NCI-H2107 treated with DMSO at 0.1 percent for 48 hours (cell line): Measurements from ENCODE around the gene ITPKB.
"Not testable (repeated sequence)": the region's sequence is repeated elsewhere in the genome, so short reads cannot be mapped to it uniquely, and the experiment has no call there.

Experiments used
- DNase-seq: peaks from one replicate; lab custom pipeline; 2025; ENCODE audit not compliant: unreplicated experiment; lab: John Stamatoyannopoulos, UW

The ITPKB gene

GRCh38 chr1:226738995-226739695, at the start of gene ITPKB:
TSS of gene ITPKB (minus strand) at chr1:226739282. CDS start at chr1:226737458, 1,824 bp downstream.
- DNase-seq: no peak

DNA sequence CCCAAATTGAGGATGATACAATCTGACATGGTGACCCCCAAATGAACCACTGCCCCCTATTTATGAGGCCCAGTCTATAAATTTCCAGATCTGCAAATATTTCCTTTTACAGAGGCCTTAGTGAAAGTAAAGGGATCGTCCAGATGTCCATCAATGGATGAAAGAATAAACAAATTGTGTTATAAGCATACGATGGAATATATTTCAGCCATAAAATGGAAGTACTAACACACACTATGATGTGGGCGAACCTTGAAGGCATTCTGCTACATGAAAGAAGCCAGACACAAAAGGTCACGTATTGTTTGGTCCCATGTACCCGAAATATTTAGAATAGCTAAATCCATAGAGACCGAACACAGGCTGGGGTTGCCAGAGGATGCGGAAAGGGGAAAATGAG, 48.6 kb upstream of the ITPKB start:
- no peak for DNase-seq

DNA sequence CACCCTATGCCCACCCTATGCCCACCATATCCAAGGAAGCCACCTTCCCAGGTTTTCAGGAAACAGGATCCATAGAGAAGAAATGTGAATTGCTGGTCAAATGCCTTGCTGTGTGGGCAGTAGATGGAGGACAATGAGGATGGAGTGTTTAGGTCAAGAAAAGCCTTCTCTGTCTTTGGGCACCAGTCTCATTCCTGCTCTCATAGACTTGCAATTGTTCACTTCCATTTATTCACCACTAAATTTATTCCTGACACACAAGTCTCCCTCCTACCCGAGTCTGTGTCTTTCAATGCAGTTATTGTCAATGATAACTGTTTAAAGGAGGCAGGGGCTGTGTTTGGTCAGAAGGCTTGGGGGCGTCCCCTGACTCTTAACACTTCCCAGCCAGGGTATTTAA, 48.0 kb upstream of the ITPKB start:
- DNase-seq: no peak

DNA sequence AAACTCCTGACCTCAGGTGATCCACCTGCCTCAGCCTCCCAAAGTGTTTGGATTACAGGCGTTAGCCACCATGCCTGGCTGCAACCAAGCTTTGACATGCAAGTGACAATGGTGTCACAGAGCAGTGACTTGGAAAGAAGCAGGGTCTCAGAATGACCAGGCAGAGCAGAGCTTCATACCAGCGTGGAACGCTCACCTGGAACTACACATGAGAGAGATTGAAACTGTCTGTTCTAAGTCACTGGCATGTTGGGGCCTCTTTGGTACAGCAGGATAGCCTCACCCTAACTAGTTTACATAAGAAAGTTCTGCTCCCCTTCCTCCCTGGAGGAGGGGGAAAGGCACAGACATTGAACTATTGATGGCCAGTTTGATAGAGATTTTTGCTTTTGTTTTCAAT, 47.5 kb upstream of the ITPKB start:
- no peak for DNase-seq

- no peak for DNase-seq
Observed at GRCh38 chr1:226785805-226786204, 46.7 kb upstream of the ITPKB start.

GRCh38 chr1:226784081-226785049, 45.3 kb upstream of the ITPKB start:
- DNase-seq: peak; percentile 30

GRCh38 chr1:226782845-226783601, 43.9 kb upstream of the ITPKB start:
- DNase-seq: no peak

DNA sequence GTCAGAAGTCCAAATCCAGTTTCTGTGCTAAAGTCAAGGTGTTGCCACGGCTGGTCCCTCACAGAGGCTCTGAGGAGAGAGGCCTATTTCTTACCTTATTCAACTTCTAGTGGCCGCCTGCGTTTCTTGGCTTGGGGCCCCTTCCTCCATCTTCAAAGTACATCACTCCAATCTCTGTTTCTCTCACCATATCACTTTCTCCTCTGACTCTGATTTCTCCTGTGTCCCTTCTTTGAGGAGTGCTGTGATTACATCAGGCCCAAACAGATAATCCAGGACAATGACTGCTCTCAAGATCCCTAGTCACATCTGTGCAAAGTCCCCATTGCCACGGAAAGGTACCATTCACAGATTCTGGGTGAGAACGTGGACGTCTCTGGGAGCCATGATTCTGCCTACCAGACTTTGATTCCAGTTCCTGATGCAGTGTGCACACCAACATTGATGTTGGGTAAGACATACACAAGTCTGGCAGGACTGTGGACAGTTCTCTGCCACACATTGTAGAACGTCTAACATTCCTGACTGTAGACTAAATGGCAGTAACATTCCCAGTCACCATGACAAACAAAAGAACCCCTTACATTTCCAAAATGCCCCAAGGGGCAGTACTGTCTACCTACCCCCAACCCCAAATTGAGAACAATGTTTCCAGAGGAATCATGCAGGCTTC, 43.0 kb upstream of the ITPKB start:
- no peak for DNase-seq

DNA sequence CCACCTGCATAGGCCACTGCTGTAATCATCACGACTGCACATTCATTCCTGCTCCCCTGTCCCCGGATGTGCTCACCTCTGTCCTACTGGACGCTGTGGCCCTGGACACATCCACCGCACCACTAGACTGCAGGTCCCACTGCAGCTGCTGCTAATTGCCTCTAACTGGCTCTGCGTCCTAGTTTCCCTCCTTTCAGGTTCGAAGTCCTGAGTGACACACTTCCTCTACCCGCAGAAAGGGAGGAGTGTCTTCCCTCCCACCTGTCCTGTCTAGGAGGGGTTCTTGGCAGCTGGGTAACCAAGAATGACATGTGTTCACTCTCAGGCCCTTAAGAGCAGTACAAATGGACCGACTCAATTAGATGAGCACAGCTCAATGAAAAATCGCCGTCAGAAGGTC, 40.5 kb upstream of the ITPKB start:
- DNase-seq: no peak

- no peak for DNase-seq
Observed at GRCh38 chr1:226778657-226779058, 39.6 kb upstream of the ITPKB start.

DNA sequence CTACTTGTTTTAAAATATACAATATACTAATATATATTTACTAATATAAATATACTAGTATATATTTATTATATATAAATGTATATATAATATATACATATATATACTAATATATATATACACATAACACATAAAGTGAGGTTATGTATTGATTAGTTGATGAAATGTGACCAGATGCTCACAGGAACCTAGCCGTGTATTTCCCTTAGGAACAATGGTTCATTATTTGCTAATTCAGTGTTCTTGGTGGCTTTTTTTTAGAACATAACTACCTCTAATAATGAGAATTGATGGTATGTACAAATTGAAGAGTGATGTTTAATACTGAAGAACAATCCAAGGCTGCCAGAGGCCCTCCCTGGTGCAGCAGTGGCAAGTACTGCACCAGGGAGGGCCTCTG, 37.9 kb upstream of the ITPKB start:
- DNase-seq: no peak

GRCh38 chr1:226776066-226776465, 37.0 kb upstream of the ITPKB start:
- DNase-seq: no peak

- no peak for DNase-seq
Observed at GRCh38 chr1:226772446-226773139, 33.5 kb upstream of the ITPKB start.

DNA sequence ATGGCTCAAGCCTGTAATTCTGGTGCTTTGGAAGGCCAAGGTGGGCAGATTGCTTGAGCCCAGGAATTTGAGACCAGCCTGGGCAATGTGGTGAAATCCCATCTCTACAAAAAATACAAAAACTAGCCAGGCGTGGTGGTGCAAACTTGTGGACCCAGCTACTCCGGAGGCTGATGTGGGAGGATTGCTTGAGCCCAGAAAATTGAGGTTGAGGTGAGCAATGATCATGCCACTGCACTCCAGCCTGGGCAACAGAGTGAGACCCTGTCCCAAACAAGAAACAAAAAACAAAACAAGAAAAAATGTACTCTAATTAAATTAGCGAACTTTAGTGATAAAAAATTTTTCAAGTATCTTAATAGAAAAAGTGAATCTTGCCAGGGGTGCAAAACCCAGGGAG, 28.1 kb upstream of the ITPKB start:
- not testable (repeated sequence) for DNase-seq

DNA sequence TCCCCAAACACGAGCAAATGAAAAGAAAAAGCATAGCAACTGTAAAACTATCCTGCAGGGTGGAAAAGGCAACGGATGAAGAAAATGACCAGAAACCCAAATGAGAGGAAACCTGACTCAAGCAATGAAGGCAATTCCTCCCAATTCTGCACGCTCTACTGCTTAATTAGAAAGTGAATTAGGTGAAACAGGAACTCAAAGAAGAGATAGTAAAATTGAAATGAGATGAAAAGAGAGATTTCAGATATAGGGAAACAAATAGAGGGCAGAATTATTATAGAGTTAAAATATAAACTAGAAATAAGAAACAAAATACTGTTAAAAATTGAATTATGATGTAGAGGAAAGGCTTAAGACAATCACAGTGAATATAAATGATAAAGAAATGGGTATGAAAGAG, 27.5 kb upstream of the ITPKB start:
- no peak for DNase-seq

DNA sequence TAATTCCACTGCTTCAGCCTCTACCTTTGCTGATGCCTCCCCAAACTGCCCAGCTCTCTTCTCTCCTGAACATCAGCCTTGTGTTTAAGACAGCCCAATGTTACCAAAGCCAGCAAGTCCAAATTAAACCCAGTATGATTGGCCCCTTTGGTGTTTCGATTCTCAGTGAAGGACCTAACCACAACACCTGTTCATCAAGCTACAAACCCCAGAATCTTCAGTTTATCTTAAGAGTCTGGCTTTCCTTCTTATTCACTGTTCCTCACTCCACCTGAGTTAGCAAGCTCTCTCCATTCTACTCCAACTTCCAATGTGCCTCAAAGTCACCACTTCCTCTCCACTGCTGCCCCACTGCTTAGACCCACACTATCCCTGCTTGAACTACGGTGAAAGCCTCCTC, 25.5 kb upstream of the ITPKB start:
- no peak for DNase-seq

GRCh38 chr1:226763905-226764264, 24.8 kb upstream of the ITPKB start:
- DNase-seq: no peak

DNA sequence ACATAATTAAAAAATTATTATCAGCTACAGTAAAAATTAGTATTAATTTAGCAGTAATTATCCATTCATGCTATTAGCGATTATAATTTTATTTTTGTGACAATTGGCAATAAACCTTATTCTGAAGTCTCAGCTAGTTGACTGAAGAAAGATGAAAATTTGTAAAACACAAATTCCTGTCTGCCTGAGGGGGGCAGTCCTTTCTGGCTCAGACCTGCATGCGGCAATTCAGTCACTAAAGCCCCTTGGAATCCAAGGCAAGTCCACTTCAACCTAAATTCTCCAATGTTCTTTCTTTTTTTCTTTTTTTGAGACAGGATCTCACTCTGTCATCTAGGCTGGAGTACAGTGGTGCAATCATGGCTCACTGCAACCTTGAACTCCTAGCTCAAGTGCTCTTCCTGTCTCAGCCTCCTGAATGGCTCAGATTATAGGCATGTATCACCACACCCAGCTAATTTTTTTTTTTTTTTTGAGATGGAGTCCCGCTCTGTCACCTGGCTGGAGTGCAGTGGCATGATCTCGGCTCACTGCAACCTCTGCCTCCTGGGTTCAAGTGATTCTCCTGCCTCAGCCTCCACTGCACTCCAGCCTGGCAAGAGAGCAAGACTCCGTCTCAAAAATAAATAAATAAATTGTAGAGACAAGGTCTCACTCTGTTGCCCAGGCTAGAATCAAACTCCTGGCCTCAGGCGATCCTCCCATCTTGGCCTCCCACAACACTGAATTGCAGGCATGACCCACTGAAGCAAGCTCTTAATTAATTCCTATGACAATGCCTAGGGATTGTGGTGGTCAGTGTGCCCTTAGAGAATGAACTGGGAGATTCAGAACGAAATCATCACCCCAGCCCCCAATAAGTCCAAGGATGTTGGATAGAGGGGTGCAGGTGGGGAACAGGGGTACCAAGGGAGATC, 24.2 kb upstream of the ITPKB start:
- no peak for DNase-seq

DNA sequence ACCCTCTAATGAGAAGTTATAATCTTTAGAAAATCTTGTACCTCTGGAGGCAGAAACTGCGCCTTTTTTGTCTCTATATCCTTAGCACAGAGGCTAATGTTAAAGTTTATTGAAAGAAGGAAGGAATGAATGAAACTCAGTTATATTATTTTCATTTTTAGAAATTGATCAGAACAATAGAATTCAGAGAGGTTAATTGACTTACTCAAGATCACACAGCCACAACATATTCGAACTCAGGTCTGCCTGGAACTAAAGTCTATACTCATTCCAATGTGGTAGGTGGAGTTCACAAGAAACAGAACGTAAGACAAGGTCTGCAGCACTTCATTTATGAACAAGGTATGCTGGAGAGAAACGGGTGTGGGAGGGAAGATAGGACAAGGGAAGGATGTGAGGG, 23.0 kb upstream of the ITPKB start:
- no peak for DNase-seq
